ENCODE results near the gene DGKA.

GRCh38 chr12:55965240-55965639 lies 34.3 kb downstream of the DGKA start:
- TF ChIP-seq CTCF (IDR thresholded peaks at IDR 0.05) (no peak), ZFX (IDR thresholded peaks at IDR 0.05; ENCODE audit: borderline replicate concordance) (no peak)
